Stimulated activated CD8-positive, alpha-beta memory T cell treated with anti-CD3 and anti-CD28 coated beads, Interleukin-7, amount 100 ng/mL, for 24 hours (primary cell): ENCODE measurements around the gene SLC35A4.
"Not testable (repeated sequence)": the region's sequence is repeated elsewhere in the genome, so short reads cannot be mapped to it uniquely, and the experiment has no call there.

Experiments used
- DNase-seq: peaks from one replicate; pipeline ENCODE4 v3.0.0-alpha.2; 2020; ENCODE audit warnings: low read depth

Gene SLC35A4

GRCh38 chr5:140558542-140558941 lies 6.1 kb upstream of the SLC35A4 start:
- no peak for DNase-seq

- DNase-seq: no peak
Measured at GRCh38 chr5:140560227-140560626, 4.4 kb upstream of the SLC35A4 start.

GRCh38 chr5:140561753-140562523 lies 2.7 kb upstream of the SLC35A4 start:
- DNase-seq: no peak

- DNase-seq: no peak
Measured at GRCh38 chr5:140563596-140563995, 1.0 kb upstream of the SLC35A4 start.

- no peak for DNase-seq
Measured at GRCh38 chr5:140565024-140565779, 574 bp downstream of the SLC35A4 start.

GRCh38 chr5:140565780-140566095 lies 1.1 kb downstream of the SLC35A4 start:
- no peak for DNase-seq

GRCh38 chr5:140566665-140567064 lies 2.0 kb downstream of the SLC35A4 start:
- no peak for DNase-seq

GRCh38 chr5:140567136-140567818 lies 2.6 kb downstream of the SLC35A4 start:
- no peak for DNase-seq

- DNase-seq: no peak
Measured at GRCh38 chr5:140567871-140568270, 3.2 kb downstream of the SLC35A4 start.

- no peak for DNase-seq
Measured at GRCh38 chr5:140568443-140569063, 3.9 kb downstream of the SLC35A4 start.

- DNase-seq: no peak
Measured at GRCh38 chr5:140569197-140569596, 4.6 kb downstream of the SLC35A4 start.

- no peak for DNase-seq
Measured at GRCh38 chr5:140570058-140570457, 5.4 kb downstream of the SLC35A4 start.

- no peak for DNase-seq
Measured at GRCh38 chr5:140570488-140570887, 5.9 kb downstream of the SLC35A4 start.

GRCh38 chr5:140571105-140571504 lies 6.5 kb downstream of the SLC35A4 start:
- no peak for DNase-seq

GRCh38 chr5:140573683-140574082 lies 9.1 kb downstream of the SLC35A4 start:
- DNase-seq: no peak

- DNase-seq: no peak
Measured at GRCh38 chr5:140574165-140574564, 9.5 kb downstream of the SLC35A4 start.

GRCh38 chr5:140575309-140575708 lies 10.7 kb downstream of the SLC35A4 start:
- no peak for DNase-seq

GRCh38 chr5:140576776-140577201 lies 12.2 kb downstream of the SLC35A4 start:
- no peak for DNase-seq

- not testable (repeated sequence) for DNase-seq
Measured at GRCh38 chr5:140579188-140579747, 14.6 kb downstream of the SLC35A4 start.

GRCh38 chr5:140587495-140587894 lies 22.9 kb downstream of the SLC35A4 start:
- no peak for DNase-seq

GRCh38 chr5:140588311-140589070 lies 23.9 kb downstream of the SLC35A4 start:
- no peak for DNase-seq
